ENCODE data around the gene FOXN4. TPM values are rescaled to one million over a fixed set of nuclear protein-coding genes. Genes with fewer than 3 reads are reported as not detected.

The FOXN4 gene
- total and polyA plus RNA-seq, 10 donors, result 0.05 TPM; not detected in 9

GRCh38 chr12:109356577-109356976, 47.5 kb upstream of the FOXN4 start:
- DNase-seq, result no peak
- TF ChIP-seq POLR2A (IDR thresholded peaks at IDR 0.05) (no peak), POLR2AphosphoS5 (IDR thresholded peaks at IDR 0.05) (no peak), CTCF (IDR thresholded peaks at IDR 0.05 in 8 of 11, conservative IDR thresholded peaks at IDR 0.05 in 3 of 11) (no peak)
- Histone ChIP-seq H3K9me3 (no peaks in the 10 kb centered on the region), H3K36me3 (no peaks in the 10 kb centered on the region), H3K4me1 (no peaks in the 10 kb centered on the region), H3K27me3 (replicated peaks in 1 of 7) (peaks cover 0 to 38% (median 0%) of the 10 kb centered on the region in 7 donors), H3K27ac (no peak overlapping the region), H3K4me3 (no peak overlapping the region)
- 67 to 86% (median 79%) methylated on average over 3 of the region's 3 CpGs for WGBS, 5 donors
- intact Hi-C loops (cut with DNase I; ENCODE audit: low total_unique reads), result no loop called here

- Histone ChIP-seq H3K27me3 (replicated peaks in 1 of 7) (peaks cover 0 to 37% (median 0%) of the 10 kb centered on the region in 7 donors), H3K4me3 (no peak overlapping the region), H3K27ac (no peak overlapping the region), H3K9me3 (no peaks in the 10 kb centered on the region), H3K36me3 (no peaks in the 10 kb centered on the region), H3K4me1 (no peaks in the 10 kb centered on the region)
- TF ChIP-seq POLR2A (IDR thresholded peaks at IDR 0.05) (no peak), POLR2AphosphoS5 (IDR thresholded peaks at IDR 0.05) (no peak), CTCF (IDR thresholded peaks at IDR 0.05 in 8 of 11, conservative IDR thresholded peaks at IDR 0.05 in 3 of 11) (no peak)
- DNase-seq, result no peak
- intact Hi-C loops (cut with DNase I; ENCODE audit: low total_unique reads), result no loop called here
- 62 to 79% (median 71%) methylated on average over 6 of the region's 6 CpGs for WGBS, 5 donors
Observed at GRCh38 chr12:109352184-109352583, 43.1 kb upstream of the FOXN4 start.

- Histone ChIP-seq H3K4me1 (no peaks in the 10 kb centered on the region), H3K9me3 (no peaks in the 10 kb centered on the region), H3K27ac (no peak within 1 kb of the TSS), H3K4me3 (no peak within 1 kb of the TSS), H3K27me3 (replicated peaks in 1 of 7) (peaks cover 0 to 22% (median 0%) of the 10 kb centered on the region in 7 donors), H3K36me3 (no peaks in the 10 kb centered on the region)
- no peak for DNase-seq
- intact Hi-C loops (cut with DNase I; ENCODE audit: low total_unique reads), result no loop called here
- 82 to 88% (median 85%) methylated on average over 8 of the region's 8 CpGs for WGBS, 5 donors
- TF ChIP-seq POLR2AphosphoS5 (IDR thresholded peaks at IDR 0.05) (no peak), CTCF (IDR thresholded peaks at IDR 0.05 in 8 of 11, conservative IDR thresholded peaks at IDR 0.05 in 3 of 11) (no peak), POLR2A (IDR thresholded peaks at IDR 0.05) (no peak)
Observed at GRCh38 chr12:109347589-109347988, 38.5 kb upstream of the FOXN4 start, which contains the start of gene MYO1H. MYO1H (plus strand) TSS chr12:109347900; CDS start chr12:109347961, 61 bp downstream.

GRCh38 chr12:109346920-109347319, 37.8 kb upstream of the FOXN4 start:
- Histone ChIP-seq H3K4me3 (no peak overlapping the region), H3K36me3 (no peaks in the 10 kb centered on the region), H3K9me3 (no peaks in the 10 kb centered on the region), H3K27ac (no peak overlapping the region), H3K4me1 (no peaks in the 10 kb centered on the region), H3K27me3 (replicated peaks in 1 of 7) (peaks cover 0 to 21% (median 0%) of the 10 kb centered on the region in 7 donors)
- DNase-seq, result no peak
- TF ChIP-seq POLR2A (IDR thresholded peaks at IDR 0.05) (no peak), CTCF (IDR thresholded peaks at IDR 0.05 in 8 of 11, conservative IDR thresholded peaks at IDR 0.05 in 3 of 11) (no peak), POLR2AphosphoS5 (IDR thresholded peaks at IDR 0.05) (no peak)
- intact Hi-C loops (cut with DNase I; ENCODE audit: low total_unique reads), result no loop called here
- WGBS, 5 donors, result 77 to 92% (median 87%) methylated on average over 3 of the region's 3 CpGs

Data from spleen (tissue), 11 donors.